NCI-H1930 (cell line): ENCODE data around the gene NT5DC3.

ENCODE experiments used
- DNase-seq, 2 experiments: peaks; one replicate each; lab custom pipeline; 2025; lab: John Stamatoyannopoulos, UW

NT5DC3 gene

GRCh38 chr12:103751171-103751570, 89.9 kb downstream of the NT5DC3 start:
- DNase-seq = no peak

- no peak for DNase-seq
Measured at GRCh38 chr12:103748875-103749274, 92.2 kb downstream of the NT5DC3 start.

GRCh38 chr12:103748002-103748401, 93.0 kb downstream of the NT5DC3 start:
- no peak for DNase-seq

- DNase-seq = no peak
Measured at GRCh38 chr12:103745962-103746361, 95.1 kb downstream of the NT5DC3 start.

GRCh38 chr12:103743788-103744187, 97.2 kb downstream of the NT5DC3 start:
- DNase-seq = no peak

GRCh38 chr12:103742349-103742932, 98.6 kb downstream of the NT5DC3 start:
- no peak for DNase-seq

GRCh38 chr12:103737881-103738280, 103.2 kb downstream of the NT5DC3 start:
- DNase-seq = no peak

GRCh38 chr12:103736572-103736971, 104.5 kb downstream of the NT5DC3 start:
- DNase-seq = no peak

GRCh38 chr12:103735291-103735690, 105.7 kb downstream of the NT5DC3 start:
- no peak for DNase-seq

GRCh38 chr12:103734863-103735262, 106.2 kb downstream of the NT5DC3 start:
- DNase-seq = no peak

GRCh38 chr12:103731539-103731938, 109.5 kb downstream of the NT5DC3 start:
- no peak for DNase-seq

GRCh38 chr12:103729499-103729898, 111.5 kb downstream of the NT5DC3 start:
- DNase-seq = no peak

GRCh38 chr12:103728323-103728722, 112.7 kb downstream of the NT5DC3 start:
- DNase-seq = no peak

GRCh38 chr12:103727638-103728037, 113.4 kb downstream of the NT5DC3 start:
- DNase-seq = no peak

- no peak for DNase-seq
Measured at GRCh38 chr12:103725398-103725797, 115.6 kb downstream of the NT5DC3 start.
